Measurements from ENCODE around the gene FARSB.

FARSB gene

DNA sequence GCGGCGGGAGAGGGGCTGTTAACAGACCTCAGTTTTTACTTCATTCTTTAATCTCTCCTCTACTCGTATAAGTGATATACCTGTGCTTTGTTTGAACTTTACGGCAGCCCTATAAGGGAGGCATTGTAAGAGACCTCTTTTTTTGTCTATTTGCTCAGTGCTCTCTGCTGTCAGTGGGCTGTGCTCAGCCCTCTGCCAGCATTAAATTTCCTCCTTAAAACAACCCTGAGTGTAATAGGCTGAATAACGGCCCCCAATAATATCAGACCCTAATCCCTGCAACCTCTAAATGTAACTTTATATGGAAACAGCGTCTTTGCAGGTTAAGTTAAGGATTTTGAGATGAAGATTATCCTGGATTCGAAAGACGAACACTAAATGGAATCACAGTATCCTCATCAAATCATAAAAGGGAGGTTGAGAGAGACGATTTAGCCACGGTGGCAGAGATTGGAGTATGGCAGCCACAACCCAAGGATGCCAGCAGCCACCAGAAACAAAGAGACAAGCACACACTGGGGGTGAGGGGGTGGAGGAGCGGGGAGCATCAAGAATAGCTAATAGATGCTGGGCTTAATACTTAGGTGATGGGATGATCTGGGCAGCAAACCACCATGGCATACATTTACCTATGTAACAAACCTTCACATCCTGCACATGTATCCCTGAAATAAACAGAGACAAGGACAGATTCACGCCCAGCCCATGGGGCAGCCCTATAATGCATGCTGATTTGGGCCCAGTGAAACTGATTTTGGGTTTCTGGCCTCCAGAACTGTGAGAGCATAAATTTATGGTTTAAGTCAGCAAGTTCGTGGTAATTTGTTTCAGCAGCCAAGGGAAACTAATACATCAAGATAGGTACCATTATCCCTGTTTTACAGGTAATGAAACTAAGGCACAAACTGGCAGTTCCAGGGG lies 894 bp upstream of the FARSB start:
- DNase-seq: no peak

DNA sequence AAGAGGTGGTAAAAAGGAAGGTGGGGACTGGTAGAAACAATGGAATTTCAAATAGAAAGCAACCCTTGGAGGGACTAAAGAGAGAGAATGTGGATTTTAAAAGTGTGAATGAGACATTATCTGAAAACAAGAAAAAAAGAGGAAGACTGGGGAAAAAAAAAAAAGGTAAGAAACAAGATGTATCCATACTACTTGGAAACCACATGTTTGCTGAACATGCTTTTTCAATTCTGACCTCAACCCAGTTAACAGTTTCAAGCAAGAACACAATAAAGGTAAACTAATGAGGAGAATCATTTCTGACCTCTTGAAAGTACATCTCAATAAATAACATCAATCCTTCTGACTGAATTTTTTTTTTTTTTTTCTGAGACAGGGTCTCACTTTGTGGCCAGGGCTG lies 2.6 kb downstream of the FARSB start:
- DNase-seq: no peak

DNA sequence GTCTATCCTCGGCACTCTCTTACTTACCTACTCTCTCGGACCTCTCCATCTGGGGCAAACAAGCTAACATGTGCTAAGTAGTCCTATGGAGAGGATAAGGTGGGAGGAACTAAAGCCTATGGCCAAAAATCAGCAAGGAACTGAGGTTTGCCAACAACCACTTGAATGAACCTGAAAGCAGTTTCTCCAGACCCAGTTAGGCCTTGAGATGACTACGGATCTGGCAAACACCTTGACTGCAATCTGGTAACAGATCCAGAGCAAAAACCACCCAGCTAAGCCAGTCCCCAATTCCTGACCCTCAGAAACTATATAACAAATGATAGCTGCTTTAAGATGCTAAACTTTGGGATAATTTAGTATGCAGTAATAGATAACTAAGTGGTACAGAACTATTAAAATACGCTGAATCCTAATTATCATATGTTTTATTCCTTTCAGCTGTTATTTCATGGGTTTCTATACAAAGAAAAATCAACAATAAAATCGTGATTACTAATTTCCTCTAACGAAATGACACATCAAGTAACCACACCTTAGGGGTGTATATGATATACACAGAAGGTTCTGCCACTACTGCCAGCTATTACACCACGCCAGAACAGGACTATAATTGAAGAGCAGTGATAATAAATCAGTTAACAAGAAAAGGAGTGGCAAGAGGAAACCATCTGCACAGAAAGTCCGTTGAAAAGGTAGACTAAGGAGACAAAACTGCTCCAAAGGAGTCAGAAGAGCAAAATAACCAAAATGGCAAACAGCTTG lies 3.2 kb downstream of the FARSB start:
- DNase-seq: no peak

DNA sequence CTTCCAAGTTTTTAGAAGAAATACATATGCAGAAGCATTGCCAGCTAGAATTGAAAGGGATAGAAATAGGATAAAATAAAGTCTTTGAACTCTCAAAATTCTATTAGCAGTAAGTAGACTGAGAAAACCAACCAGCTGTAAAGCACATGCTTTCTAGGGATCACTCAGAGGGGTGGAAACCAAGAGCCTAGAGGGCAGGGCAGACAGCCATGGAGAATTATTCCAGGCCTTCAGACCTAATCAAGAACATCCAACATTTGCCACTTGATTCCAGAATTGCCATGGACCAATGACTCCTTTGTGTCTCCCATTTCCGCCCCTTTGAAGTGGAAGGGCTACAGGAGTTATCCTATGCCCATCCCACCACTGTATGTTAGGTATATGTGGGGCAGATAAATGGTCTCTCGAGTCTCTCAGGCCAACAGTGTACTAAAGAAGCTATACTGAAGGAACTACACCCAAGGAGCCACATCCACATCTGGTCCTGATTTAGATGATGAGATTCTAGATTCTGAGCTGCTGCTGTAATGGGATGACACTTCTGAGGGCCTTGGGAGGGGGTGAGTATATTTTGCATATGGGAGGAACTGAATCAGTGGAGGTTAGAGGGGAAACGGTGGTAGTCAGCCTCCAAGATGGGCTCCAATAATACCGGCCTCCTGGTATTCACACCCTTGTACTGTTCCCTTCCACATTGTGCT lies 4.0 kb downstream of the FARSB start:
- no peak for DNase-seq

DNA sequence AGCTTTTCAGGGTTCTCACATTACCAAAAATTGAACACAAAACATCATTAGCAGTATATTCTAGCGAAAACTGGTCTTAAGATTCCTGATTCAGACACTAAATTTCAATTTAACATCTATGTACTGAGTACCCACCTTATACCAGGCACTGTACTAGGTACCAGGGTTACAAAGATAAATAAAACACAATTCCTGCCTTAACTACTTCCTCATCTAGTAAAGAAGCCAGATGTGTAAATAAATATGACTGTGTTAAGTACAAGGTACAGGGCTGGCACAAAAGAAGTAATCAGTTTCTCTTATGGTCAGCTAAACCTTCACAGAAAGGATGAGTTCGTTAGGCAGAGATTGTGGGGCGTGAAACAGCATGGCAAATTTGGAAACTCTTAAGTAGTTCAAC lies 6.1 kb downstream of the FARSB start:
- no peak for DNase-seq

DNA sequence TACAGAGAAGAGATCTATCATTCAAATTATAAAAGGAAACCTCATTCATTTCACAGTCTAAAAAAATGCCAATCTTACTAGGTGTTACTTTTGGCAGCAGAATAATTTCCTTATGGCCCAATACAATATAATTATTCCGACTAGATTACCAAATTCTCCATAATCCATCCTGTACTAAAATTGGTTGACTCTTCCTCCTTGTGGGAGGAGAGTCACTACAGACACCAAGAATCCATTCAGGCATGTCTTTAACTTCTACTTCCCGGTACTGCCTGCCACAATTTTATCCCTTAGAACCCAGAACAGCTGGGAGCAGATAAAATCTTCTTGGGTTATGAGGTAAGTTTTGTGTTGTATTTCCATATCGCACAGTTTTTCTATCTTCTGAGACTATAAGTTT lies 9.9 kb downstream of the FARSB start:
- no peak for DNase-seq

DNA sequence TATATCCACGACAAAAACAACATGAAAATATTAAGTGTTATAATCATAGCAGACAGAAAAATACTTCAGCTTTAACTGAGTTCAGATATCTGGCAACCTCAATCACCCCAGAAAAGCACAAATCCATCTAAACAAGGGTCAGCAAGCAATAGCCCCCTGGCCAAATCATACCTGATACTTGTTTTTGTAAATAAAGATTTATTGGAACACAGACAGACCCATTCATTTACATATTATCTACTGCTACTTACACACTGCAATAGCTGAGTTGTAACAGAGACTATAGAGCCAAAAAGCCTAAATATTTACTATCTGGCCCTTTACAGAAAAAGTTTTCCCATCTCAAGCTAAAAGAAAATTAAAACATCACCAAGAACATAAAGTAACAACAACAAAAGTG lies 12.8 kb downstream of the FARSB start:
- no peak for DNase-seq

DNA sequence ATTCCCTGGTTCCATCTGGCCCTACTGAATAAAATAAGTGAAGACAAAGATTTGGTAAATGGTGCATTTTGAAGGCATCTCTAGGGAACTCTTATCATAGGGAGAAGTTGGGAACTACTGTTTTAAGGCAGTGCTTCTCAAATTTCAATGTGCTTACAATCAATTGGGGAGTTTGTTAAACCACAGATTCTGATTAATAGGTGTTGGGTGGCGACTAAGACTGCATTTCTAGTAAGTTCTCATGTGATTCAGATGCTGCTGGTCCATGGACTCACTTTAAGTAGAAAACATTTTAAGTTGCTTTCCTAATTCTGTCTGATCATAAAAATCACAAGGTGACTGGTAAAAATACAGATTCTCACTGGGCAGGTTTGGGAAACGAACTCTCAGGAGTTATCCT lies 14.6 kb downstream of the FARSB start:
- DNase-seq: no peak

DNA sequence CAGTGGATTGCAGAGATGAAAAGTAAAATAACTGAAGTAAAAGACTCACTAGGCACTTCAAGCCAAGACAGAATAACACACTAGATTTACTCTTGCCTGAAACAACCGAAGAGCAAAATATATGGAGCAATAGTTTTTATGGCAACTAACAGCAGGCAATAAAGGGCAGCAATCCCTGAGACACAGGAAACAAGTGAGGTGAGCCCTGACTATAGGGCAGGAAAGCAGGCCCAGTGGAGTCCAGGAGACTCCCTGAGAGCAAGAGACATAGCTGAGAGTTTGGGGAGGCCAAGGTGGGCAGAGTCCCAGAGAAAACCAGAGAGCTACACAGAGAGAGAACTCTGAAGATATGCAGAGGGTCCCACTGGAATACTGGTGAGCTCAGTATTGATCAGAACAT lies 18.8 kb downstream of the FARSB start:
- DNase-seq: no peak

DNA sequence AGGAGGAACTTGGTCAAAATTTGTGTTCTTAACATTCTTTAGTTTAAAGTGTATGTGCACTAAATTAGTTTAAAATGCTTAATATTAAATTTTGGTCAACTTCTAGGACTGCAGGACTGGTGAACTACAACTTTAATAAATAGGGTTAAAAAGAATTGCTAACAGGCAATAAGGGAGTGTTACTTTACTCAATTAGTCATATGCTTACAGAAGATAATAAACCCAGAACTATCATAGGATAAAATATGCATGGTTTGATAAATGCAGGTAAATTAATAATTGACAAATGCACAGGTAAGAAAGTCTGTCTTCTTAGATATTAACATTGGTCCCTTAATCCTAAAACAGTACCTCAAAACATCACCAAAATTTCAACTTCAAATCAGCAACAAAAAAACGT lies 20.6 kb downstream of the FARSB start:
- DNase-seq: no peak

DNA sequence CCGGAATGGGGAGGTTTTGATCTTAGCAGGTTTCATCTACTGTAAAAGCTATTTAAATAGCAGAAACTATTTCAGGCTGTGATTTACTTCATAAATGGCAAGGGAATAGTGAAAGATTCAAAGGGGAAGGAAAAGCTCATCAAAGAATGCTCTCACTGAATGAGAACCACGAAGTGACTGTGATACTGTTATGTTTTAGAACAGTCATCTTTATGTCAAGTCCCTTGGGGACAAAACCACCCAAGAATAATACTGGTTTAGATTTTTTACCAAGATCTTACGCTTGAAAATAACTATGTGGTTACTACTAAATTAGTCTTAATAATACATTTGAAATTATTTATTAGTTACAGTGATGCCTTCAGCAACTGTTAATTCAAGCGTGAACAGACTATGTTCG lies 28.1 kb downstream of the FARSB start:
- DNase-seq: no peak

DNA sequence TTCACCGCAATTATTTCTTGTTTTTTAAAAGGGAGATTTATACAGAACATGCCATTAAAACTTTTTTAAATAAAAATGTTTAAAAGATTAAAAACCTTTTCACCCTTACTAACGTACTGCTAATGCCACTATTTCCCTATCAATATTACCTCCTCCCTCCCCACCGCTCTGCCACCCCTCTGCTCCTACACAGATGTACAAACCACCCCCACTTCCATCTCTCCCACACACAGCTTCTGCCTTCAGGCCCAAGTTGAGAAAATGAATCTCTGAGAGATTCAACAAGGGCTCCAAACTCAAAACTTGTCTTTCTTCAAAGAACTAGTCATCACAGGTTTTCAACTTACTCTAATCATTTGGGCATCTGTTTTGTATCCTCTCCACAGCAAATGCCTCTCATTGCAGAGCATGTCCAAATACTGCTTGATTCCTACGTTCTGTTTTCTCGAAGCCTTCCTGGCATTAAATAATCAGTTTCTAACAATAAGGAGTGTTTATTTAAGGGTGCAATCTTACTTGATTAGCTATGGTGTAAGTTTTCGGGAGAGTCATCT lies 32.1 kb downstream of the FARSB start:
- DNase-seq: no peak

DNA sequence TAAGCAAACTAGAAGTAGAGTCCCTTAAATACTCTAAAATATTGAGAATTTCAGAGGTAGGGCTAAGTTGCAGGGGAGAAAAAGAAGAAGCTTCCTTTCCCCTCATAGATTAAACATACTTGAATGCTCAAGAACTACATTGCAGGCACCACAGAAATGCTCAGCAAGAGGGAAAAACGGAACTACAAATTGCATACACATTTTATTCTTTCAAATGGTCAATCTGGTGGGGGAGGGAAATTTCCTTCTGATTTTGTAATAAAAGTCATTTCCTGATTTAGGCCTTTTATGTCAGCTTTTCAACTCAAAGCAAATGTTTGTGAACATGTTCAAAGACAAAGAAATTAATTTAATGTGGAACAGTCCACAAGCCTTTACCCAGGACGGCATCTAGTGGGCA lies 33.0 kb downstream of the FARSB start:
- no peak for DNase-seq

DNA sequence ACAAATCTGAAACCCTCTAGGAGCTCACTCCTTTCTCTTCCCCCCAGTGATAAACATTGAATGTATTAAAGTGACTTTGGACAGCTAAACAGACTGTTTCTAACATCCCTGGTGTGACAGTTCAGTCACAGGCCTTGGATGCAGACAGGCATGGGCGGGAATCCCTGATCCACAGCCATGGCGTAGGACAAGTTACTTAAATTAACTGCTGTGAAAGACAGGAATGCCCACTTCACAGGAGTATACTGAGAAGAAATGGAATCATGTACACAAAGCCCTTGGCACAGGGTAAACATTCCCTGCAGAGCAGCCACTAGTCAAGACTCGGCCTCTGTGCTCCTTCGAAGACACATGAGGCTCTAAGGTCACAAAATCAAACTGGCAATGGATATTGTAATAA lies 34.0 kb downstream of the FARSB start:
- DNase-seq: no peak

DNA sequence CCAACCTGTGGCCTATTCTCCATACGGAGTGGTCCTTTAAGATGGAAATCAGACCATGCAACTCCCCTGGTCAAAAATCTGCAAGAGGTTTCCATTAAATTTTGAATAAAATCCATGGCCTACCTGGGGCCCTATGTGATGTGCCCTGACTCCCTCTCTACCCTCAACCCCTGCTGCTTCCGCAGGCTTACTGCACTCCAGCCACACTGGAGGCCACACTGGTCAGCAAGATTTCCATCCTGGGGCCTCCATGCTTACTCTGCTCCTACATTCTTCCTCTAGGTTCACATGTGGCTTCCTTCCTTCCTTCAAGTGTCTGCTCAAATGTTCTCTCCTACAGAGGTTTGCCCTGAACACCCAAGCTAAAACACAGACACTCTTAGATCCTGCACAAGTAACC lies 40.6 kb downstream of the FARSB start:
- DNase-seq: no peak

DNA sequence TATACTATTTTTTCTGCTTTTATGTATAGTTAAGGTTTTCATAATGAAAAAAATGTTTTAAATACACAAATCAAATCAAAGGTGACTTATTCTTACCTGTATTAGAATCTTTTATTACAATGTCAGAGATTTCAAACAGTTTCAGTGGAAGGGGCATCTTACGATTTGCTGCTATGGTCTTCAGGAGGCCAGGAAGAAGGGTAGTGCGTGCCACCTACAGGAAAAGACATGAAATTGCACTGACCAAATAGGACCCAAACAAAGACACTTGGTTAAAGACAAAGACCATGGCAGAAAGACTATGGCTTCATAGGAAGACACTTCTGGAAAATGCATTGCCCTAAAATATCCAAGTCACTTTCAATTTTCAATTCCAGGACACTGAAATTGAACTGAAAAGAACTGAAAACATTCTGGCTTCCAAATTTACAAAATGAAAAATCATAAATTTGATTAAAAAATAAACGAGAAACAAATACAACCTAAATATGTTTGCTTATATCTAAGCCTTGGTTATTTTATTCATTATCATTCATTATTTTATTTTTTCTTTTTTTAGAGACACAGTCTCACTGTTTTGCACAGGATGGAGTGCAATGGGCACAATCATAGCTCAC lies 42.1 kb downstream of the FARSB start:
- DNase-seq: peak; percentile 74

DNA sequence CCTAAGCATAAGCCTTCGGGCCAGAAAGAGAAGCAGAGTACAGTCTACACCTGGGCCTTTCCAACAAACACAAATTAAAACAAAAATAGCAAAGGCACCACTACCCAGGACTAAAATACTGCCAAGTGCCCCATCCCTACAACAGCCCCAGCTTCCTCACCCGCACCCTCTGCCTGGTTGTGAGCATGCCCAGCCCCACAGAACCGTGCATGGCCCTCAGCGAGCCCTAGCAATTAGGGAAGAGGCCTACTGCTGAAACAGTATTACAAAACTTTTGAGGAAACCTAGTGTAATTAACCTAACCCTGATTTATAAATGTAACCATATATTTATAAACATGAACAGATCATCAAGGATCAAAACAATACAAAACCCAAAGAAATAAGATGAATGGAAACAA lies 44.2 kb downstream of the FARSB start:
- DNase-seq: no peak

DNA sequence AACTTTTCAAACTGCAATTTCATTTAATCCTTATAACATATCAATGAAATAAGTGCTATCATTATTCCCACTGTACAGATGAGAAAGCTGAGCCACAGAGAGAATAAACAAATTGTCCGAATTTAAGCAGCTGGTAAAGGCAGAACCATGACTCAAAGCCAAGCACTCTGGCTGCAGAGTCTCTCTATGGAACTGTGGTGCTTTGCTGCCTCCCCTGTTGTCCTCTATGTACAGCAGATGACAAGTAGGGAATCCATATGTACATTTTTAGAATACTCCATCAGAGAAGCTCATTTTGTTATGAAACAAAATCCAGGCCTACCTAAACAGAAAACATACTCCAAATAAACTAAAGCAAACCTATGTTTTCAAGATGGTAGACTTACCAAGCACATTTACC lies 45.1 kb downstream of the FARSB start:
- peak; percentile 21 for DNase-seq

DNA sequence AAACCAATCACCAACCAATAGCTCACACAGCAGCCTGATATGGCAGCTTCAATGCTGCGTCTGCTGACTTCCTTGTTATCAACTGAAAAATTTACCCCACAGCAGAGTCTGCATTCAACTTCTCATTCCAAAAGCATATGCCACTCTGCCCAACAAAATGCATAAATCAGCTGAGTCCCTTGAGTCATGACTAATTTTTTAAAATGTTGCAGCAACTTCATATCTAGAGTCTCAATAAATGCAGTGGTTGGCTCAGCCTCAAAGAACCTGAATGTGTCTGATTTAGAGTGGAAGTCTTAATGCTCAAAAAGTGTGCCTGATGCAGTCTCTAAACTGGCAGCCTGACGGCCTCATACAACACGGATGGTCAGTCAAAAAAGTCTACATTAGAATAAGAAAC lies 46.5 kb downstream of the FARSB start:
- no peak for DNase-seq

DNA sequence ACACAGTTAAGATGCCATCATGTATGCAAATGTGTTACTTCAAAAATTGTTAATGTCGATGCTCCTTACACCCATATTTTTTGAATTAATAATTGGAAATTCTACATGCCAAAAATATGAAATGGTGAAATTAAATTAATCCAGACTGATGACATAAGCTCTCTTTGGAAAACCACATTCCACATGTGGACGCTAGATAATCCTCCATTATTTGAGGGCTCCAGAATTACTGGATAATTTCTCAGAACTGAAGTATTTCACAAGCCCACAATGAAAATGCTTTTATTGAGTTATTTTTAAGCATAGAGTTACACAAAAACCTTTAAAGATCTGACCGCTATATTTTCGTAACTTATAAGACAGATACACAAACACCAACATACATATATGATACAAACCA lies 47.8 kb downstream of the FARSB start:
- DNase-seq: no peak

DNA sequence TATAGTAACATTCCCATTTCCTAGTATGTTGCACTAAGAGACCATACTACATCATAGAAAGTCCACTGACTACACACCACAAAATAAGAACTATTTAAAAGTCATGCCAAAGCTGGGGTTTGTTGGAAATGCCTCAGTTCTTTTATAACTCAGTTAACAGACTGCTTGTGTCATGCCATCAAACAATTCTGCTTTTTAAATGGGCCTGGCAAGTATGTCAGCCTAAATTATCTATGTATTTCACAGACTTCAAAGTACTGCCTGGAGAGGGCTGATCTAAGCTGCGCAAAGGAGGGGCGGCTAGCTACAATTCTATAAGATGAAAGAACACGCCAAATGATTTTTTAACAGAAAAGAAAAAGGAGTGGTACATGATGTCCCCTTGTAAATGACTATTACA lies 49.6 kb downstream of the FARSB start:
- no peak for DNase-seq

DNA sequence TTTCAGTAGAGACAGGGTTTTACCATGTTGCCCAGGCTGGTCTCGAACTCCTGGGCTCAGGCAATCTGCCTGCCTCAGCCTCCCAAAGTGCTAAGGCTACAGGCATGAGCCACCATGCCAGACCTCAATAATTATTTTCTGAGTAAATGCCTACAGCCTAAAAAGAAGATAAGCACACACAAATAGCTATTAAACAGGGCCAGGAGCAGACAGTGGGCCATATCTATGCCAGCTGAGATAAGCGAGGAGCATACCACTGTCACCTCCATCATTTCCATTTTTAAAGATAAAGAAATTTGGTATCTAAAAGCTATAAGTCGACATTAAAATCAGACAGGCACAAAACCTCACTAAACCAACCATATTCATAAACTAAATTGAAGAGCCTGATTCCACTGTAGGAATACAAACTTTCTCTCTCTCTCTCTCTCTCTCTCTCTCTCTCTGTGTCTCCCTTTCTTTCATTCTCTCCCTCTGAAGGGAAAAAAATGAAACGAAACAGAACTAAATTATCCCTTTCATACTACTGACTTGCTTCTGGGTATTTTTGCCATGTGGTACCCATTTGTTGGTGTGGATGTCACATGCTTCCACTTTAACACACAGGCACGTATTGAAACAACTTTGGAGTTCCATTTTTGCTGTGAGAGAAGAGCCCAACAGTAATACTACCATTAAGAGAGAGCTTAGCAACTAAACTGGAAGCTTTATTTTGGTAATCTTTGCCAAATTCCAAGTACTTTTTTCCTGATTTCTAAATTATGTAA lies 51.0 kb downstream of the FARSB start:
- no peak for DNase-seq
